ENCODE measurements around the gene GOLGA6L26.
"Not testable (repeated sequence)": the region's sequence is repeated elsewhere in the genome, so short reads cannot be mapped to it uniquely, and the experiment has no call there.

DNA sequence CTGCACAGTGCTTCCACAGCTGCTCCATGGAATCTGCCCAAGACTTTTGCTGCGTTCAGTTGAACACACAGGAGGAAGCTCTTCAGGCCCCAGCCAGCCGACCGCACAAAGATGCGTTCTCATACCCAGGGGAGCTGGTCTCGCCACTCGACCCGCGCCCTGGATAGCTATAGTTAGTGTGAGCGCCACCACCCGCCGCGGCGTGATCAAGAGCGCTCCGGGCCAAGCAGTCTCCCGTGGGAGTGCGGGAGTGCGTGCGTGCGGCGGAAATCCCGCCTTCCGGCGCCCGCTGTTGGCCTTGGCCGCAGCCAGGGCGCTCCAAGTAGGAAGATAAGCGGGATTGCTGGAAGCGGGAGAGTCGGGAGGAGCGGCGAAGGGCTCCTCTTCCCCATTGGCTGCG is 30.8 kb downstream of the GOLGA6L26 start:
- TF ChIP-seq, protein P1, sequence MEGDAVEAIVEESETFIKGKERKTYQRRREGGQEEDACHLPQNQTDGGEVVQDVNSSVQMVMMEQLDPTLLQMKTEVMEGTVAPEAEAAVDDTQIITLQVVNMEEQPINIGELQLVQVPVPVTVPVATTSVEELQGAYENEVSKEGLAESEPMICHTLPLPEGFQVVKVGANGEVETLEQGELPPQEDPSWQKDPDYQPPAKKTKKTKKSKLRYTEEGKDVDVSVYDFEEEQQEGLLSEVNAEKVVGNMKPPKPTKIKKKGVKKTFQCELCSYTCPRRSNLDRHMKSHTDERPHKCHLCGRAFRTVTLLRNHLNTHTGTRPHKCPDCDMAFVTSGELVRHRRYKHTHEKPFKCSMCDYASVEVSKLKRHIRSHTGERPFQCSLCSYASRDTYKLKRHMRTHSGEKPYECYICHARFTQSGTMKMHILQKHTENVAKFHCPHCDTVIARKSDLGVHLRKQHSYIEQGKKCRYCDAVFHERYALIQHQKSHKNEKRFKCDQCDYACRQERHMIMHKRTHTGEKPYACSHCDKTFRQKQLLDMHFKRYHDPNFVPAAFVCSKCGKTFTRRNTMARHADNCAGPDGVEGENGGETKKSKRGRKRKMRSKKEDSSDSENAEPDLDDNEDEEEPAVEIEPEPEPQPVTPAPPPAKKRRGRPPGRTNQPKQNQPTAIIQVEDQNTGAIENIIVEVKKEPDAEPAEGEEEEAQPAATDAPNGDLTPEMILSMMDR (conservative IDR thresholded peaks at IDR 0.05; ENCODE audit: low read depth, low read length) = not testable (repeated sequence)
- TF ChIP-seq EZH2 (IDR thresholded peaks at IDR 0.05; ENCODE audit: borderline replicate concordance, low read depth, low read length, poor library complexity, severe bottlenecking) = not testable (repeated sequence)

Data from A673 (cell line).